Measurements from ENCODE around the gene KRTAP10-8. TPM values are rescaled to one million over a fixed set of nuclear protein-coding genes. Genes with fewer than 3 reads are reported as not detected.
"Not testable (repeated sequence)": the region's sequence is repeated elsewhere in the genome, so short reads cannot be mapped to it uniquely, and the experiment has no call there.

The KRTAP10-8 gene
- total and polyA plus RNA-seq, 7 donors, result not detected

- WGBS, 2 donors, result 68 to 81% methylated on average over 4 of the region's 4 CpGs
- DNase-seq, result no peak
- Histone ChIP-seq H3K27ac (no peak overlapping the region), H3K4me1 (no peaks in the 10 kb centered on the region), H3K9me3 (peaks cover 0 to 3% (median 0%) of the 10 kb centered on the region in 4 donors), H3K27me3 (peaks cover 0 to 14% (median 0%) of the 10 kb centered on the region in 3 donors), H3K4me3 (no peak overlapping the region), H3K36me3 (no peaks in the 10 kb centered on the region)
- intact Hi-C loops (cut with DNase I), result no loop called here
- TF ChIP-seq CTCF (IDR thresholded peaks at IDR 0.05) (no peak), EP300 (IDR thresholded peaks at IDR 0.05) (no peak), POLR2AphosphoS5 (IDR thresholded peaks at IDR 0.05) (no peak)
Observed at GRCh38 chr21:44571296-44571695, 40.6 kb upstream of the KRTAP10-8 start.

GRCh38 chr21:44571844-44572782, 39.8 kb upstream of the KRTAP10-8 start:
- Histone ChIP-seq H3K36me3 (no peaks in the 10 kb centered on the region), H3K27me3 (peaks cover 0 to 14% (median 0%) of the 10 kb centered on the region in 3 donors), H3K9me3 (peaks cover 0 to 3% (median 0%) of the 10 kb centered on the region in 4 donors), H3K27ac (no peak overlapping the region), H3K4me1 (no peaks in the 10 kb centered on the region), H3K4me3 (no peak overlapping the region)
- intact Hi-C loops (cut with DNase I), result no loop called here
- peak; percentile 57 for DNase-seq
- 90 to 91% methylated on average over 40 of the region's 40 CpGs for WGBS, 2 donors
- TF ChIP-seq CTCF (IDR thresholded peaks at IDR 0.05) (no peak), POLR2AphosphoS5 (IDR thresholded peaks at IDR 0.05) (no peak), POLR2A (IDR thresholded peaks at IDR 0.05) (no peak), EP300 (IDR thresholded peaks at IDR 0.05) (no peak)

GRCh38 chr21:44572959-44573583, 38.8 kb upstream of the KRTAP10-8 start:
- Histone ChIP-seq H3K36me3 (no peaks in the 10 kb centered on the region), H3K4me3 (no peak overlapping the region), H3K27me3 (peaks cover 0 to 14% (median 0%) of the 10 kb centered on the region in 3 donors), H3K9me3 (peaks cover 0 to 3% (median 2%) of the 10 kb centered on the region in 4 donors), H3K27ac (no peak overlapping the region), H3K4me1 (no peaks in the 10 kb centered on the region)
- TF ChIP-seq POLR2AphosphoS5 (IDR thresholded peaks at IDR 0.05), result no peak
- TF ChIP-seq EP300 (IDR thresholded peaks at IDR 0.05), result no peak
- TF ChIP-seq POLR2A (IDR thresholded peaks at IDR 0.05), result no peak
- TF ChIP-seq CTCF (IDR thresholded peaks at IDR 0.05), result no peak
- intact Hi-C loops (cut with DNase I), result no loop called here
- DNase-seq, result no peak
- WGBS, 2 donors, result 85 to 87% methylated on average over 15 of the region's 15 CpGs

GRCh38 chr21:44573630-44574456, 38.0 kb upstream of the KRTAP10-8 start, which contains the start of gene KRTAP10-4:
Gene KRTAP10-4, plus strand, starts transcription at chr21:44573729. Its CDS starts 30 bp downstream, at chr21:44573759.
- H3K27ac ChIP-seq; intact Hi-C loops (cut with DNase I); H3K9me3 ChIP-seq; H3K4me3 ChIP-seq; H3K36me3 ChIP-seq; DNase-seq; H3K4me1 ChIP-seq: not testable (repeated sequence)
- peaks cover 0 to 14% (median 0%) of the 10 kb centered on the region in 3 donors for H3K27me3 ChIP-seq
- 35 to 69% methylated on average over 22 of the region's 25 CpGs for WGBS, 2 donors
